Skeletal muscle tissue (tissue), 4 donors: ENCODE data around the gene MAP3K20. TPM values are rescaled to one million over a fixed set of nuclear protein-coding genes. Genes with fewer than 3 reads are reported as not detected.
A peak's percentile ranks its signal among the peaks of the same experiment; 100 is the strongest.

Experiments
- H3K27ac ChIP-seq: one replicate; pipeline ENCODE4 v1.7.0; 2013; ENCODE audit warnings: mild to moderate bottlenecking, low read depth, low read length, inconsistent platforms
- H3K27me3 ChIP-seq, 3 donors: one replicate each; pipeline ENCODE4 v1.7.0; 2013; ENCODE audit warnings: low read length in 3 of 3; ENCODE audit not compliant: control insufficient read depth in 3 of 3, insufficient read depth in 3 of 3
- H3K36me3 ChIP-seq, 3 donors: one replicate each; pipeline ENCODE4 v1.7.0; 2013; ENCODE audit warnings: low read length in 3 of 3; ENCODE audit not compliant: control insufficient read depth in 3 of 3, insufficient read depth in 3 of 3
- H3K4me1 ChIP-seq, 3 donors: one replicate each; pipeline ENCODE4 v1.7.0; 2013; ENCODE audit warnings: low read length in 3 of 3, mild to moderate bottlenecking in 3 of 3; ENCODE audit not compliant: control insufficient read depth in 3 of 3, insufficient read depth in 3 of 3
- H3K4me3 ChIP-seq, 3 donors: one replicate each; pipeline ENCODE4 v1.7.0; 2013; ENCODE audit warnings: low read length in 3 of 3
- H3K9ac ChIP-seq, 3 donors: one replicate each; pipeline ENCODE4 v1.7.0; 2013; ENCODE audit warnings: low read length in 3 of 3, mild to moderate bottlenecking in 3 of 3, moderate library complexity in 2 of 3, low read depth in 1 of 3
- H3K9me3 ChIP-seq, 3 donors: one replicate each; pipeline ENCODE4 v1.7.0; 2013; ENCODE audit warnings: low read length in 3 of 3; ENCODE audit not compliant: control insufficient read depth in 3 of 3
- total RNA-seq: library from RNA; depleted of rRNA; stranded (reverse); fragments of >200 nt; gene quantifications from one replicate; pipeline ENCODE4 v1.2.3, GENCODE V29; 2014
- donor health status: Osteomylitis.

The MAP3K20 gene
- total RNA-seq, 1 donor from 2014 or later: 52.7 TPM

GRCh38 chr2:173187941-173188788 is 112.5 kb downstream of the MAP3K20 start:
- Histone ChIP-seq H3K4me1 (peaks cover 21 to 34% (median 24%) of the 10 kb centered on the region in 3 donors), H3K27me3 (no peaks in the 10 kb centered on the region), H3K9ac (no peak overlapping the region), H3K9me3 (no peaks in the 10 kb centered on the region), H3K36me3 (peaks cover 4 to 22% (median 9%) of the 10 kb centered on the region in 3 donors), H3K4me3 (peak overlapping the region in 1 of 3 donors; percentile 3), H3K27ac (peak overlapping the region; percentile 65)

GRCh38 chr2:173191601-173192000 is 116.0 kb downstream of the MAP3K20 start:
- H3K9me3 ChIP-seq: no peaks in the 10 kb centered on the region
- peak overlapping the region; percentile 48 for H3K27ac ChIP-seq
- H3K4me1 ChIP-seq: peaks cover 31 to 43% (median 40%) of the 10 kb centered on the region in 3 donors
- H3K9ac ChIP-seq: no peak overlapping the region
- no peak overlapping the region for H3K4me3 ChIP-seq
- peaks cover 2 to 18% (median 12%) of the 10 kb centered on the region in 3 donors for H3K36me3 ChIP-seq
- H3K27me3 ChIP-seq: no peaks in the 10 kb centered on the region

GRCh38 chr2:173192071-173192470 is 116.4 kb downstream of the MAP3K20 start:
- Histone ChIP-seq H3K36me3 (peaks cover 2 to 20% (median 14%) of the 10 kb centered on the region in 3 donors), H3K9ac (no peak overlapping the region), H3K9me3 (no peaks in the 10 kb centered on the region), H3K27me3 (no peaks in the 10 kb centered on the region), H3K4me3 (no peak overlapping the region), H3K27ac (peak overlapping the region; percentile 48), H3K4me1 (peaks cover 29 to 40% (median 40%) of the 10 kb centered on the region in 3 donors)

GRCh38 chr2:173193925-173194324 is 118.3 kb downstream of the MAP3K20 start:
- H3K36me3 ChIP-seq: peaks cover 10 to 28% (median 23%) of the 10 kb centered on the region in 3 donors
- H3K4me1 ChIP-seq: peaks cover 20 to 31% (median 28%) of the 10 kb centered on the region in 3 donors
- H3K9ac ChIP-seq: no peak overlapping the region
- H3K27ac ChIP-seq: no peak overlapping the region
- no peak overlapping the region for H3K4me3 ChIP-seq
- H3K9me3 ChIP-seq: no peaks in the 10 kb centered on the region
- H3K27me3 ChIP-seq: no peaks in the 10 kb centered on the region

- Histone ChIP-seq H3K36me3 (peaks cover 10 to 24% (median 17%) of the 10 kb centered on the region in 3 donors), H3K9ac (no peak overlapping the region), H3K4me3 (no peak overlapping the region), H3K4me1 (peaks cover 20 to 31% (median 28%) of the 10 kb centered on the region in 3 donors), H3K27ac (peak overlapping the region; percentile 15), H3K9me3 (no peaks in the 10 kb centered on the region), H3K27me3 (no peaks in the 10 kb centered on the region)
Measured at GRCh38 chr2:173195100-173195499, 119.5 kb downstream of the MAP3K20 start.

GRCh38 chr2:173196080-173196479 is 120.4 kb downstream of the MAP3K20 start:
- H3K4me3 ChIP-seq: no peak overlapping the region
- H3K27me3 ChIP-seq: no peaks in the 10 kb centered on the region
- peaks cover 10 to 21% (median 17%) of the 10 kb centered on the region in 3 donors for H3K36me3 ChIP-seq
- peaks cover 20 to 31% (median 28%) of the 10 kb centered on the region in 3 donors for H3K4me1 ChIP-seq
- H3K27ac ChIP-seq: no peak overlapping the region
- no peaks in the 10 kb centered on the region for H3K9me3 ChIP-seq
- no peak overlapping the region for H3K9ac ChIP-seq

- no peaks in the 10 kb centered on the region for H3K9me3 ChIP-seq
- peaks cover 10 to 15% (median 15%) of the 10 kb centered on the region in 3 donors for H3K36me3 ChIP-seq
- H3K4me3 ChIP-seq: no peak overlapping the region
- no peaks in the 10 kb centered on the region for H3K27me3 ChIP-seq
- H3K9ac ChIP-seq: no peak overlapping the region
- no peak overlapping the region for H3K27ac ChIP-seq
- H3K4me1 ChIP-seq: peaks cover 20 to 26% (median 24%) of the 10 kb centered on the region in 3 donors
Measured at GRCh38 chr2:173196638-173197037, 121.0 kb downstream of the MAP3K20 start.

GRCh38 chr2:173198327-173198726 is 122.7 kb downstream of the MAP3K20 start:
- Histone ChIP-seq H3K4me1 (peaks cover 17 to 30% (median 22%) of the 10 kb centered on the region in 3 donors), H3K36me3 (peaks cover 8 to 14% (median 14%) of the 10 kb centered on the region in 3 donors), H3K27ac (no peak overlapping the region), H3K9ac (no peak overlapping the region), H3K4me3 (no peak overlapping the region), H3K27me3 (no peaks in the 10 kb centered on the region), H3K9me3 (no peaks in the 10 kb centered on the region)

GRCh38 chr2:173199294-173199693 is 123.6 kb downstream of the MAP3K20 start:
- H3K4me3 ChIP-seq: no peak overlapping the region
- H3K9me3 ChIP-seq: no peaks in the 10 kb centered on the region
- no peaks in the 10 kb centered on the region for H3K27me3 ChIP-seq
- peaks cover 11 to 24% (median 16%) of the 10 kb centered on the region in 3 donors for H3K4me1 ChIP-seq
- H3K9ac ChIP-seq: no peak overlapping the region
- no peak overlapping the region for H3K27ac ChIP-seq
- peaks cover 11 to 14% (median 14%) of the 10 kb centered on the region in 3 donors for H3K36me3 ChIP-seq

- Histone ChIP-seq H3K4me1 (peaks cover 16 to 25% (median 23%) of the 10 kb centered on the region in 3 donors), H3K27ac (peak overlapping the region; percentile 5), H3K4me3 (no peak overlapping the region), H3K9ac (no peak overlapping the region), H3K9me3 (no peaks in the 10 kb centered on the region), H3K27me3 (no peaks in the 10 kb centered on the region), H3K36me3 (peaks cover 11 to 14% (median 12%) of the 10 kb centered on the region in 3 donors)
Measured at GRCh38 chr2:173202570-173202969, 126.9 kb downstream of the MAP3K20 start.
